Erythroblast (primary cell): ENCODE data around the gene CHN2.

Experiments used
- GATA1 ChIP-seq: IDR thresholded peaks from 2 replicates; pipeline ENCODE4 v1.6.1; 2011; ENCODE audit warnings: low read depth, mild to moderate bottlenecking, control low read depth, low read length, moderate library complexity
- POLR2A ChIP-seq: IDR thresholded peaks from 2 replicates; pipeline ENCODE4 v1.6.1; 2011; ENCODE audit warnings: mild to moderate bottlenecking, low read length

GRCh38 chr7:29149036-29149435 lies 45.5 kb upstream of the CHN2 start:
- TF ChIP-seq POLR2A, result no peak
- no peak for TF ChIP-seq GATA1
